Fibroblast of lung (primary cell): ENCODE results near the gene DNAJC19. TPM values are rescaled to one million over a fixed set of nuclear protein-coding genes. Genes with fewer than 3 reads are reported as not detected.

ENCODE experiments used
- DNase-seq, 2 donors: peaks; one replicate each; pipeline versions ENCODE4 v3.0.0 to v3.0.0-alpha.2; 2010; ENCODE audit warnings: low read depth in 2 of 2
- H2AFZ ChIP-seq: 2 replicates; pipeline ENCODE4 v1.5.1; 2012; ENCODE audit warnings: low read length, control low read depth, inconsistent platforms
- H3K27ac ChIP-seq: 2 replicates; pipeline ENCODE4 v1.5.1; 2011; ENCODE audit warnings: low read length, control low read depth; ENCODE audit not compliant: insufficient read depth
- H3K27me3 ChIP-seq: 2 replicates; pipeline ENCODE4 v1.5.1; 2011; ENCODE audit warnings: mild to moderate bottlenecking, low read length; ENCODE audit not compliant: control insufficient read depth, insufficient read depth
- H3K36me3 ChIP-seq: 2 replicates; pipeline ENCODE4 v1.5.1; 2011; ENCODE audit warnings: low read length; ENCODE audit not compliant: control insufficient read depth, insufficient read depth
- H3K4me1 ChIP-seq: 2 replicates; pipeline ENCODE4 v1.5.1; 2011; ENCODE audit warnings: low read length; ENCODE audit not compliant: control insufficient read depth, insufficient read depth; ENCODE audit errors: extremely low read depth
- H3K4me2 ChIP-seq: 2 replicates; pipeline ENCODE4 v1.5.1; 2011; ENCODE audit warnings: low read length, control low read depth; ENCODE audit not compliant: insufficient read depth; ENCODE audit errors: extremely low read depth
- H3K4me3 ChIP-seq, 4 experiments: fragments of 200-600 bp in 1 of 4; sonication (generic) in 1 of 4; replicated peaks in 1 of 4; 2 replicates each; pipeline ENCODE4 v1.5.1; 2011 to 2016; ENCODE audit warnings: low read length in 4 of 4, low read depth in 3 of 4, mild to moderate bottlenecking in 3 of 4, control low read depth in 2 of 4, inconsistent platforms in 1 of 4, mixed read lengths in 1 of 4; ENCODE audit not compliant: insufficient read depth in 1 of 4; ENCODE audit errors: control extremely low read depth in 1 of 4
- H3K79me2 ChIP-seq: 2 replicates; pipeline ENCODE4 v1.5.1; 2012; ENCODE audit warnings: mild to moderate bottlenecking, low read length, inconsistent platforms; ENCODE audit not compliant: control insufficient read depth, insufficient read depth
- H3K9ac ChIP-seq: 2 replicates; pipeline ENCODE4 v1.5.1; 2011; ENCODE audit warnings: mild to moderate bottlenecking, low read length, control low read depth; ENCODE audit not compliant: insufficient read depth
- H3K9me3 ChIP-seq: 2 replicates; pipeline ENCODE4 v1.5.1; 2012; ENCODE audit warnings: low read depth, low read length; ENCODE audit not compliant: control insufficient read depth, insufficient read depth
- H4K20me1 ChIP-seq: 2 replicates; pipeline ENCODE4 v1.5.1; 2011; ENCODE audit warnings: low read length; ENCODE audit not compliant: control insufficient read depth, insufficient read depth; ENCODE audit errors: extremely low read depth
- CTCF ChIP-seq, 2 donors: IDR thresholded peaks in 1 of 2; conservative IDR thresholded peaks in 1 of 2; 1 replicate in 1 of 2; 2 replicates in 1 of 2; pipeline ENCODE4 v1.5.1; 2011 to 2012; ENCODE audit warnings: low read length in 2 of 2, control low read depth in 1 of 2, inconsistent platforms in 1 of 2, low read depth in 1 of 2, mild to moderate bottlenecking in 1 of 2
- EZH2 ChIP-seq: IDR thresholded peaks from 2 replicates; pipeline ENCODE4 v1.5.1; 2012; ENCODE audit warnings: low read length, control low read depth, mild to moderate bottlenecking; ENCODE audit errors: missing control alignments
- polyA plus RNA-seq, 2 donors: library from polyadenylated mRNA; depleted of rRNA in 1 of 2; stranded (reverse) in 1 of 2; unstranded in 1 of 2; fragments of >200 nt; gene quantifications; 2 replicates each; pipeline ENCODE4 v1.2.1, GENCODE V29; 2011 to 2012; ENCODE audit warnings: missing spikeins in 1 of 2
- total RNA-seq: library from RNA; depleted of rRNA; stranded (reverse); fragments of >200 nt; gene quantifications from 2 replicates; pipeline ENCODE4 v1.2.1, GENCODE V29; 2014

DNAJC19 gene
- total and polyA plus RNA-seq, 2 donors (not counting 1 experiment from before 2014, with no cell fraction given): 33.7 to 37.6 TPM

- Histone ChIP-seq H4K20me1 (no peaks in the 10 kb centered on the region), H3K36me3 (peaks cover 6% of the 10 kb centered on the region), H3K27me3 (no peaks in the 10 kb centered on the region), H3K9ac (no peak overlapping the region), H2AFZ (no peak overlapping the region), H3K9me3 (no peaks in the 10 kb centered on the region), H3K4me1 (no peaks in the 10 kb centered on the region), H3K4me2 (no peak overlapping the region), H3K79me2 (no peaks in the 10 kb centered on the region), H3K4me3 (no peak overlapping the region), H3K27ac (no peak overlapping the region)
- TF ChIP-seq EZH2: no peak
- TF ChIP-seq CTCF (conservative IDR thresholded peaks at IDR 0.05 in 1 of 2, IDR thresholded peaks at IDR 0.05 in 1 of 2; ENCODE audit: low read depth in 1 of 2, low read length in 2 of 2): no peak
- no peak for DNase-seq
Observed at GRCh38 chr3:180961552-180961951, 28.0 kb downstream of the DNAJC19 start.

DNA sequence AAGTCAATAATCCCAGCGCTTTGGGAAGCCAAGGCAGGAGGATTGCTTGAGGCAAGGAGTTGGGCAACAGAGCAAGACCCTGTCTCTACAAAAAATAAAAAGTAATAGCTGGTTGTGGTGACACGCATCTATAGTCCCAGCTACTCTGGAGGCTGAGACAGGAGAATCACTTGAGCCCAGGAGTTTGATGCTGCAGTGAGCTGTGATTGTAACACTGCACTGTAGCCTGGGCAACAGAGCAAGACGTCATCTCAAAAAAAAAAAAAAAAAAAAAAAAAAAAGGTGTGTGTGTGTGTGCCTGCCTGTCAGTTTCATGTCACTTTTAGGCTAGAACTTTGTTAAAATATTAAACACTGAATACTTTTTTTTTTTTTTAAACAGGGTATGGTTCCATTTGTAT is 28.4 kb downstream of the DNAJC19 start:
- peaks cover 8% of the 10 kb centered on the region for H3K36me3 ChIP-seq
- DNase-seq: no peak
- no peak overlapping the region for H3K4me3 ChIP-seq
- no peaks in the 10 kb centered on the region for H3K9me3 ChIP-seq
- H2AFZ ChIP-seq: no peak overlapping the region
- no peak overlapping the region for H3K9ac ChIP-seq
- TF ChIP-seq CTCF (conservative IDR thresholded peaks at IDR 0.05 in 1 of 2, IDR thresholded peaks at IDR 0.05 in 1 of 2; ENCODE audit: low read depth in 1 of 2, low read length in 2 of 2): no peak
- TF ChIP-seq EZH2: no peak
- no peaks in the 10 kb centered on the region for H3K27me3 ChIP-seq
- H3K4me1 ChIP-seq: no peaks in the 10 kb centered on the region
- no peaks in the 10 kb centered on the region for H4K20me1 ChIP-seq
- H3K79me2 ChIP-seq: no peaks in the 10 kb centered on the region
- H3K27ac ChIP-seq: no peak overlapping the region
- H3K4me2 ChIP-seq: no peak overlapping the region

DNA sequence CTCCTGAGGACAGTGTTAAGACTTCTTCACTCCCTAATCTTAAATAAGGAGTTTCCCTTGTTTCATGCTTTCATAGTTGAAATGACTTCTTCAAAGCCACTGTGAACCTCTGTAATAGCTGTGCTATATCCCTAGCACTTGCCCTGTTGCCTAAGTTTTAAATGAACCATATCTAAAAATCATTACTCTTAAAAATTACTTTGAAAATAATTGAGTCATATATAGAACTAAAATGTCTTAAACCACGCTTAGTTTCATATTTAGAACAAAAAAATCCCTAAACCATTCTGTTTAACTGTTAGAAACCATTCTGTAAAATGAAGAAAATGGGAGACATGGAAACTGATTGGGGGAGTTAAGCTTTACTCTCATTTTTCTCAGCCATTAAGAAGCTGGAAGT is 29.8 kb downstream of the DNAJC19 start:
- no peak overlapping the region for H3K4me3 ChIP-seq
- H3K9me3 ChIP-seq: no peaks in the 10 kb centered on the region
- no peaks in the 10 kb centered on the region for H4K20me1 ChIP-seq
- H3K79me2 ChIP-seq: no peaks in the 10 kb centered on the region
- H3K4me1 ChIP-seq: no peaks in the 10 kb centered on the region
- H3K9ac ChIP-seq: no peak overlapping the region
- no peak overlapping the region for H3K4me2 ChIP-seq
- H3K36me3 ChIP-seq: peaks cover 6% of the 10 kb centered on the region
- DNase-seq: no peak
- no peak overlapping the region for H2AFZ ChIP-seq
- TF ChIP-seq CTCF (conservative IDR thresholded peaks at IDR 0.05 in 1 of 2, IDR thresholded peaks at IDR 0.05 in 1 of 2; ENCODE audit: low read depth in 1 of 2, low read length in 2 of 2) (no peak), EZH2 (no peak)
- no peaks in the 10 kb centered on the region for H3K27me3 ChIP-seq
- no peak overlapping the region for H3K27ac ChIP-seq
